HepG2 (cell line): ENCODE measurements around the gene CLK4. TPM values are rescaled to one million over a fixed set of nuclear protein-coding genes. Genes with fewer than 3 reads are reported as not detected.

Experiments
- ERF ChIP-seq: IDR thresholded peaks from 2 replicates; pipeline ENCODE4 v1.6.1; 2018; ENCODE audit warnings: missing biosample characterization, missing genetic modification reagents
- FOXO1 ChIP-seq: sonication (generic); formaldehyde crosslinking; IDR thresholded peaks from 2 replicates; pipeline ENCODE4 v1.4.0; 2020; ENCODE audit warnings: missing genetic modification reagents
- MTF2 ChIP-seq: sonication (generic); formaldehyde crosslinking; IDR thresholded peaks from 2 replicates; pipeline ENCODE4 v1.5.0; 2020; ENCODE audit warnings: missing genetic modification reagents, borderline replicate concordance
- MXI1 ChIP-seq: IDR thresholded peaks from 3 replicates; pipeline ENCODE4 v1.6.1; 2012; ENCODE audit warnings: low read depth, low read length, inconsistent platforms, borderline replicate concordance
- NCOA1 ChIP-seq: sonication (generic); formaldehyde crosslinking; IDR thresholded peaks from 2 replicates; pipeline ENCODE4 v1.9.0; 2021; ENCODE audit warnings: missing genetic modification reagents
- RFX1 ChIP-seq: fragments of 450-650 bp; IDR thresholded peaks from 2 replicates; pipeline ENCODE4 v1.6.1; 2017
- SIN3A ChIP-seq: IDR thresholded peaks from 2 replicates; pipeline ENCODE4 v1.6.1; 2011; ENCODE audit warnings: low read depth, mild to moderate bottlenecking, control low read depth, low read length, borderline replicate concordance
- SIX1 ChIP-seq: sonication (generic); formaldehyde crosslinking; IDR thresholded peaks from 2 replicates; pipeline ENCODE4 v1.4.0; 2020; ENCODE audit warnings: missing genetic modification reagents, borderline replicate concordance
- SNRNP70 ChIP-seq: fragments of 200-400 bp; formaldehyde crosslinking; IDR thresholded peaks from 2 replicates; pipeline ENCODE4 v1.6.1; 2017; ENCODE audit warnings: mild to moderate bottlenecking, low read depth, low read length, moderate library complexity
- ZNF138 ChIP-seq: sonication (generic); formaldehyde crosslinking; IDR thresholded peaks from 2 replicates; pipeline ENCODE4 v1.5.0; 2020; ENCODE audit warnings: mild to moderate bottlenecking, low read depth, missing genetic modification reagents
- ZNF160 ChIP-seq: sonication (generic); formaldehyde crosslinking; IDR thresholded peaks from 2 replicates; pipeline ENCODE4 v1.8.0; 2022; ENCODE audit warnings: mild to moderate bottlenecking, inconsistent platforms, missing genetic modification reagents
- ZNF468 ChIP-seq: sonication (generic); formaldehyde crosslinking; IDR thresholded peaks from 2 replicates; pipeline ENCODE4 v1.8.0; 2022; ENCODE audit warnings: mild to moderate bottlenecking, moderate library complexity, missing genetic modification reagents
- ZZZ3 ChIP-seq: sonication (generic); formaldehyde crosslinking; IDR thresholded peaks from 2 replicates; pipeline ENCODE4 v1.4.0; 2020; ENCODE audit warnings: missing genetic modification reagents, mild to moderate bottlenecking, borderline replicate concordance
- polyA plus RNA-seq, 8 experiments: library from polyadenylated mRNA; depleted of rRNA in 3 of 8; stranded (reverse) in 7 of 8; unstranded in 1 of 8; fragments of >200 nt; fragmentation: Illumina TruSeq in 4 of 8; extraction: Trizol in 4 of 8; gene quantifications; 2 replicates each; pipeline versions ENCODE4 v1.2.1 to v1.2.3, GENCODE V29; 2011 to 2016; ENCODE audit warnings: low read depth in 4 of 8, missing spikeins in 1 of 8, mixed read lengths in 1 of 8; ENCODE audit not compliant: insufficient read depth in 1 of 8
- total RNA-seq, 5 experiments: library from RNA; depleted of rRNA; stranded (reverse); fragments of >200 nt; fragmentation: Illumina TruSeq; extraction: Trizol; gene quantifications; 2 replicates each; pipeline ENCODE4 v1.2.3, GENCODE V29; 2016; ENCODE audit warnings: low read depth in 1 of 5
- TF ChIP-seq, protein P1 (sequence below): sonication (generic); formaldehyde crosslinking; IDR thresholded peaks from 2 replicates; pipeline ENCODE4 v1.8.1; 2023; ENCODE audit warnings: mild to moderate bottlenecking, inconsistent platforms, moderate library complexity, missing genetic modification reagents, borderline replicate concordance
- TF ChIP-seq, protein P2 (sequence below): IDR thresholded peaks from 2 replicates; pipeline ENCODE4 v1.6.1; 2016; ENCODE audit warnings: low read depth, missing genetic modification reagents, missing compliant biosample characterization
- TF ChIP-seq, protein P3 (sequence below): sonication (generic); formaldehyde crosslinking; IDR thresholded peaks from 2 replicates; pipeline ENCODE4 v1.8.0; 2022; ENCODE audit warnings: mild to moderate bottlenecking, missing genetic modification reagents
- TF ChIP-seq, protein P4 (sequence below): sonication (generic); formaldehyde crosslinking; IDR thresholded peaks from 2 replicates; pipeline ENCODE4 v1.4.0; 2020; ENCODE audit warnings: missing genetic modification reagents
- TF ChIP-seq, protein P5 (sequence below): sonication (generic); formaldehyde crosslinking; IDR thresholded peaks from 2 replicates; pipeline ENCODE4 v1.4.0; 2020; ENCODE audit warnings: missing genetic modification reagents; ENCODE audit errors: not compliant biosample characterization

Gene CLK4
- total and polyA plus RNA-seq, 2 of the 13 experiments (the other 11 are each of a cell fraction or from before 2014, with no cell fraction given), result 17.7 to 18.4 TPM

DNA sequence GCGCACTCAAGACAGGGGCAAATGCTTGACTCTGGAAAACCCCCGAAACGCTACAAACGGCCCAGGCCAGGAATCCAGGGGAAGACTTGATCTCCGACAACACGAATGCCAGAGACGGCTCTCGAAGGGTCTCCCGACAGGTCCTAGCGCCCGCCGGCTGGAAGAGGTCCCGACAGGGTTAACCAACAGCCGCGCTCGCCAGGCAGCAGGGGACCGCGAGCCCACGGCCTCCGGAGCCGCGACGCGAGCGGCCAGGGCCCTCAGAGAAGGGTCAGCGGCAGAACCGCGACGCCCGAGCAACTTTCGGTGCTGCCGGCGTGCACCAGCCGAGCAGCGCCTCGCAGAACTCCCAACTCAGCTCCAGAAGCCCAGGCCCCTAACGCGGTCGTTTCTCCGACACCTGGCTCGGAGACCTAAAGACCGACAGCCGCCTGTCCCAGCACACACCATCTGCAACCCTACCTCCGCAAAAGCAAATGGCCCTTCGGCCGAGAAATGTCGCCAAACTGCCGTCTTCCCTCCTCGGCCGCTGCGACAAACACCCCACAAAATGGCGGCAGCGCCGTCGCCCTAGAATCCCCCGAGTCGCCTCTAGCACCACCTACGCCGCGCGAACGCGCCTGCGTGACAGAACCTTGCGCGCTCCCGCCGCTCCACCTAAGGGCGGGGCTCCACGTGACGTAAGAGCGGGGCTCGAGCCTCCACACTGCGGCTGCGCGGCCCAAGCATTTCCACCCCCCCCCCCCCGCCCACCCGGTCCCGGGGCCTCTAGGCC is at the start of gene CLK4 (continued):
- TF ChIP-seq, protein P1, sequence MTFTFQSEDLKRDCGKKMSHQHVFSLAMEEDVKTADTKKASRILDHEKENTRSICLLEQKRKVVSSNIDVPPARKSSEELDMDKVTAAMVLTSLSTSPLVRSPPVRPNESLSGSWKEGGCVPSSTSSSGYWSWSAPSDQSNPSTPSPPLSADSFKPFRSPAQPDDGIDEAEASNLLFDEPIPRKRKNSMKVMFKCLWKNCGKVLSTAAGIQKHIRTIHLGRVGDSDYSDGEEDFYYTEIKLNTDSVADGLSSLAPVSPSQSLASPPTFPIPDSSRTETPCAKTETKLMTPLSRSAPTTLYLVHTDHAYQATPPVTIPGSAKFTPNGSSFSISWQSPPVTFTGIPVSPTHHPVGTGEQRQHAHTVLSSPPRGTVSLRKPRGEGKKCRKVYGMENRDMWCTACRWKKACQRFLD (CRISPR knock-in tag), result 0 out of 2 replicates have a peak, but pooled peaks have one; percentile 69
- no peak; the same call in 2 of the 3 replicates for TF ChIP-seq MXI1
- TF ChIP-seq MTF2 (CRISPR knock-in tag), result peak; percentile 38; the same call in 1 of the 2 replicates
- no peak for TF ChIP-seq SIX1
- no peak for TF ChIP-seq FOXO1 (CRISPR knock-in tag)
- no peak for TF ChIP-seq SNRNP70
- TF ChIP-seq RFX1, result no peak
- no peak for TF ChIP-seq ZZZ3 (CRISPR knock-in tag)
- 0 out of 2 replicates have a peak, but pooled peaks have one; percentile 24 for TF ChIP-seq ZNF138 (CRISPR knock-in tag)
- TF ChIP-seq ZNF160 (CRISPR knock-in tag), result peak; percentile 79; the same call in 1 of the 2 replicates
- TF ChIP-seq, protein P2, sequence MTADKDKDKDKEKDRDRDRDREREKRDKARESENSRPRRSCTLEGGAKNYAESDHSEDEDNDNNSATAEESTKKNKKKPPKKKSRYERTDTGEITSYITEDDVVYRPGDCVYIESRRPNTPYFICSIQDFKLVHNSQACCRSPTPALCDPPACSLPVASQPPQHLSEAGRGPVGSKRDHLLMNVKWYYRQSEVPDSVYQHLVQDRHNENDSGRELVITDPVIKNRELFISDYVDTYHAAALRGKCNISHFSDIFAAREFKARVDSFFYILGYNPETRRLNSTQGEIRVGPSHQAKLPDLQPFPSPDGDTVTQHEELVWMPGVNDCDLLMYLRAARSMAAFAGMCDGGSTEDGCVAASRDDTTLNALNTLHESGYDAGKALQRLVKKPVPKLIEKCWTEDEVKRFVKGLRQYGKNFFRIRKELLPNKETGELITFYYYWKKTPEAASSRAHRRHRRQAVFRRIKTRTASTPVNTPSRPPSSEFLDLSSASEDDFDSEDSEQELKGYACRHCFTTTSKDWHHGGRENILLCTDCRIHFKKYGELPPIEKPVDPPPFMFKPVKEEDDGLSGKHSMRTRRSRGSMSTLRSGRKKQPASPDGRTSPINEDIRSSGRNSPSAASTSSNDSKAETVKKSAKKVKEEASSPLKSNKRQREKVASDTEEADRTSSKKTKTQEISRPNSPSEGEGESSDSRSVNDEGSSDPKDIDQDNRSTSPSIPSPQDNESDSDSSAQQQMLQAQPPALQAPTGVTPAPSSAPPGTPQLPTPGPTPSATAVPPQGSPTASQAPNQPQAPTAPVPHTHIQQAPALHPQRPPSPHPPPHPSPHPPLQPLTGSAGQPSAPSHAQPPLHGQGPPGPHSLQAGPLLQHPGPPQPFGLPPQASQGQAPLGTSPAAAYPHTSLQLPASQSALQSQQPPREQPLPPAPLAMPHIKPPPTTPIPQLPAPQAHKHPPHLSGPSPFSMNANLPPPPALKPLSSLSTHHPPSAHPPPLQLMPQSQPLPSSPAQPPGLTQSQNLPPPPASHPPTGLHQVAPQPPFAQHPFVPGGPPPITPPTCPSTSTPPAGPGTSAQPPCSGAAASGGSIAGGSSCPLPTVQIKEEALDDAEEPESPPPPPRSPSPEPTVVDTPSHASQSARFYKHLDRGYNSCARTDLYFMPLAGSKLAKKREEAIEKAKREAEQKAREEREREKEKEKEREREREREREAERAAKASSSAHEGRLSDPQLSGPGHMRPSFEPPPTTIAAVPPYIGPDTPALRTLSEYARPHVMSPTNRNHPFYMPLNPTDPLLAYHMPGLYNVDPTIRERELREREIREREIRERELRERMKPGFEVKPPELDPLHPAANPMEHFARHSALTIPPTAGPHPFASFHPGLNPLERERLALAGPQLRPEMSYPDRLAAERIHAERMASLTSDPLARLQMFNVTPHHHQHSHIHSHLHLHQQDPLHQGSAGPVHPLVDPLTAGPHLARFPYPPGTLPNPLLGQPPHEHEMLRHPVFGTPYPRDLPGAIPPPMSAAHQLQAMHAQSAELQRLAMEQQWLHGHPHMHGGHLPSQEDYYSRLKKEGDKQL (CRISPR knock-in tag), result no peak
- TF ChIP-seq NCOA1 (CRISPR knock-in tag), result peak; percentile 88; the same call in 1 of the 2 replicates
- no peak; the same call in 1 of the 2 replicates for TF ChIP-seq SIN3A
- no peak for TF ChIP-seq ZNF468 (CRISPR knock-in tag)
- TF ChIP-seq, protein P3, sequence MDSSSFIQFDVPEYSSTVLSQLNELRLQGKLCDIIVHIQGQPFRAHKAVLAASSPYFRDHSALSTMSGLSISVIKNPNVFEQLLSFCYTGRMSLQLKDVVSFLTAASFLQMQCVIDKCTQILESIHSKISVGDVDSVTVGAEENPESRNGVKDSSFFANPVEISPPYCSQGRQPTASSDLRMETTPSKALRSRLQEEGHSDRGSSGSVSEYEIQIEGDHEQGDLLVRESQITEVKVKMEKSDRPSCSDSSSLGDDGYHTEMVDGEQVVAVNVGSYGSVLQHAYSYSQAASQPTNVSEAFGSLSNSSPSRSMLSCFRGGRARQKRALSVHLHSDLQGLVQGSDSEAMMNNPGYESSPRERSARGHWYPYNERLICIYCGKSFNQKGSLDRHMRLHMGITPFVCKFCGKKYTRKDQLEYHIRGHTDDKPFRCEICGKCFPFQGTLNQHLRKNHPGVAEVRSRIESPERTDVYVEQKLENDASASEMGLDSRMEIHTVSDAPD (CRISPR knock-in tag), result no peak
- peak; percentile 56; the same call in 1 of the 2 replicates for TF ChIP-seq ERF (CRISPR knock-in tag)
- TF ChIP-seq, protein P4, sequence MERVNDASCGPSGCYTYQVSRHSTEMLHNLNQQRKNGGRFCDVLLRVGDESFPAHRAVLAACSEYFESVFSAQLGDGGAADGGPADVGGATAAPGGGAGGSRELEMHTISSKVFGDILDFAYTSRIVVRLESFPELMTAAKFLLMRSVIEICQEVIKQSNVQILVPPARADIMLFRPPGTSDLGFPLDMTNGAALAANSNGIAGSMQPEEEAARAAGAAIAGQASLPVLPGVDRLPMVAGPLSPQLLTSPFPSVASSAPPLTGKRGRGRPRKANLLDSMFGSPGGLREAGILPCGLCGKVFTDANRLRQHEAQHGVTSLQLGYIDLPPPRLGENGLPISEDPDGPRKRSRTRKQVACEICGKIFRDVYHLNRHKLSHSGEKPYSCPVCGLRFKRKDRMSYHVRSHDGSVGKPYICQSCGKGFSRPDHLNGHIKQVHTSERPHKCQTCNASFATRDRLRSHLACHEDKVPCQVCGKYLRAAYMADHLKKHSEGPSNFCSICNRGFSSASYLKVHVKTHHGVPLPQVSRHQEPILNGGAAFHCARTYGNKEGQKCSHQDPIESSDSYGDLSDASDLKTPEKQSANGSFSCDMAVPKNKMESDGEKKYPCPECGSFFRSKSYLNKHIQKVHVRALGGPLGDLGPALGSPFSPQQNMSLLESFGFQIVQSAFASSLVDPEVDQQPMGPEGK, result peak; percentile 76
- TF ChIP-seq, protein P5, sequence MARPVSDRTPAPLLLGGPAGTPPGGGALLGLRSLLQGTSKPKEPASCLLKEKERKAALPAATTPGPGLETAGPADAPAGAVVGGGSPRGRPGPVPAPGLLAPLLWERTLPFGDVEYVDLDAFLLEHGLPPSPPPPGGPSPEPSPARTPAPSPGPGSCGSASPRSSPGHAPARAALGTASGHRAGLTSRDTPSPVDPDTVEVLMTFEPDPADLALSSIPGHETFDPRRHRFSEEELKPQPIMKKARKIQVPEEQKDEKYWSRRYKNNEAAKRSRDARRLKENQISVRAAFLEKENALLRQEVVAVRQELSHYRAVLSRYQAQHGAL, result no peak
